Measurements from ENCODE around the gene LAMB3. TPM values are rescaled to one million over a fixed set of nuclear protein-coding genes. Genes with fewer than 3 reads are reported as not detected.

The LAMB3 gene
- total RNA-seq, 1 experiment from 2014 or later = 0.28 TPM

DNA sequence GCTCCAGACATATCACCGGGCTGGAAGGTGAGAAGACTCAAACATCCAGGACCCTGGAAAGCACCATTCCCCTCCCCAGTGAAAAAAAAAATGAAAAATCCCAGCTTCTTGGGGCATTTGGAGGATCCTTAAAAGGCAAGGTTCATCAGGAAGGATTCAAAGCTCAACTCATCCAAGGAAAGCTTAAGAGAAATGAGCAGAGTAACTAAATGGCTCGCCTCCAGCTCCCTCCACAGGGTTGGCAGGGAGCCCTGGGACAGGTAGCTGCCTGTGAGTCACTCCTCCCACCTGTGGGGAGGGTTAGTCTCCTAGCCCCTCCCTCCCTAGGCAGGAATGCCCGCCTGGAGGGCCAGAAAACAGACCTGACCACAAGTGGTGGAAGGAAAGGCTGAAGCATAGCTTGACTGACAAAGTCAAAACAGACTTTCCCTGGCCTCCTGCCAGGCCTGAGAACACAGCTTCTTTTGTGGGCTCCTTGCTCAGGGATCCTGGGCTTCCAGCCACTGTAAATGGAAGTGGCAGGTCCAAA lies 712 bp upstream of the LAMB3 start:
- no peak overlapping the region for H3T11ph ChIP-seq (ENCODE audit: low read length)
- DNase-seq = peak; percentile 92
- H3K79me2 ChIP-seq (ENCODE audit: insufficient read depth, low read length) = no peaks in the 10 kb centered on the region
- no peak overlapping the region for H2AK5ac ChIP-seq (ENCODE audit: insufficient read length, low read length)
- no peak overlapping the region for H4K91ac ChIP-seq (ENCODE audit: insufficient read length, low read depth, low read length)
- no peaks in the 10 kb centered on the region for H3K23me2 ChIP-seq (ENCODE audit: insufficient read length, low read depth, low read length, poor library complexity, severe bottlenecking)
- H3K4me2 ChIP-seq (ENCODE audit: insufficient read depth, insufficient read length, low read length) = no peak overlapping the region
- no peak overlapping the region for H3K4ac ChIP-seq (ENCODE audit: low read depth, low read length)
- no peaks in the 10 kb centered on the region for H3K27me3 ChIP-seq (ENCODE audit: insufficient read depth, low read length)
- no peak overlapping the region for H2BK5ac ChIP-seq (ENCODE audit: insufficient read length, low read length)
- no peak overlapping the region for H2BK20ac ChIP-seq (ENCODE audit: low read depth, low read length, poor library complexity, severe bottlenecking)
- H2BK12ac ChIP-seq (ENCODE audit: insufficient read length, low read depth, low read length) = no peak overlapping the region
- H3K4me3 Mint-ChIP-seq = no peak overlapping the region; a peak in 1 of 5 replicates
- H2BK15ac ChIP-seq (ENCODE audit: low read depth, low read length) = no peak overlapping the region
- no CpG with 5 or more reads among the region's 3 CpGs for WGBS (ENCODE audit: extremely low coverage, insufficient read length, low lambda C conversion rate)
- H3K79me1 ChIP-seq (ENCODE audit: insufficient read depth, low read depth, low read length, poor library complexity, severe bottlenecking) = no peaks in the 10 kb centered on the region
- no peak overlapping the region for H4K5ac ChIP-seq (ENCODE audit: insufficient read length, low read depth, low read length)
- no peak overlapping the region for H3K14ac ChIP-seq (ENCODE audit: insufficient read depth, low read length)
- H3K9me3 Mint-ChIP-seq = no peaks in the 10 kb centered on the region
- H3K9ac ChIP-seq (ENCODE audit: extremely low read depth, insufficient read length, low read length) = no peak overlapping the region
- no peak overlapping the region for H3K27ac ChIP-seq (ENCODE audit: insufficient read length, low read depth, low read length)
- H3K56ac ChIP-seq (ENCODE audit: insufficient read length, low read depth, low read length) = no peak overlapping the region
- H3K27ac Mint-ChIP-seq = no peak overlapping the region; a peak in 1 of 7 replicates
- no peaks in the 10 kb centered on the region for H3K9me3 ChIP-seq (ENCODE audit: control insufficient read depth, low read depth, low read length)
- no peaks in the 10 kb centered on the region for H4K20me1 ChIP-seq (ENCODE audit: control insufficient read depth, insufficient read depth, insufficient read length)
- H3K4me1 Mint-ChIP-seq = peaks cover 20 to 26% of the 10 kb centered on the region in 2 experiments
- H3K27me3 Mint-ChIP-seq (ENCODE audit: low read depth) = peaks cover 5% of the 10 kb centered on the region
- H3K36me3 Mint-ChIP-seq (ENCODE audit: insufficient read depth in 1 of 3, low read depth in 3 of 3) = no peaks in the 10 kb centered on the region; a peak in 1 of 7 replicates
- no peak overlapping the region for H4K8ac ChIP-seq (replicated peaks; ENCODE audit: insufficient read length, low read depth, low read length)
- no peak overlapping the region for H3K18ac ChIP-seq (ENCODE audit: insufficient read length, low read depth, low read length)
- no peak overlapping the region for H2BK120ac ChIP-seq (ENCODE audit: low read depth, low read length, poor library complexity, severe bottlenecking)
- H2AFZ ChIP-seq (ENCODE audit: low read length) = no peak overlapping the region
- no peak overlapping the region for H3K23ac ChIP-seq (ENCODE audit: insufficient read length, low read depth, low read length)
- TF ChIP-seq, protein P1, sequence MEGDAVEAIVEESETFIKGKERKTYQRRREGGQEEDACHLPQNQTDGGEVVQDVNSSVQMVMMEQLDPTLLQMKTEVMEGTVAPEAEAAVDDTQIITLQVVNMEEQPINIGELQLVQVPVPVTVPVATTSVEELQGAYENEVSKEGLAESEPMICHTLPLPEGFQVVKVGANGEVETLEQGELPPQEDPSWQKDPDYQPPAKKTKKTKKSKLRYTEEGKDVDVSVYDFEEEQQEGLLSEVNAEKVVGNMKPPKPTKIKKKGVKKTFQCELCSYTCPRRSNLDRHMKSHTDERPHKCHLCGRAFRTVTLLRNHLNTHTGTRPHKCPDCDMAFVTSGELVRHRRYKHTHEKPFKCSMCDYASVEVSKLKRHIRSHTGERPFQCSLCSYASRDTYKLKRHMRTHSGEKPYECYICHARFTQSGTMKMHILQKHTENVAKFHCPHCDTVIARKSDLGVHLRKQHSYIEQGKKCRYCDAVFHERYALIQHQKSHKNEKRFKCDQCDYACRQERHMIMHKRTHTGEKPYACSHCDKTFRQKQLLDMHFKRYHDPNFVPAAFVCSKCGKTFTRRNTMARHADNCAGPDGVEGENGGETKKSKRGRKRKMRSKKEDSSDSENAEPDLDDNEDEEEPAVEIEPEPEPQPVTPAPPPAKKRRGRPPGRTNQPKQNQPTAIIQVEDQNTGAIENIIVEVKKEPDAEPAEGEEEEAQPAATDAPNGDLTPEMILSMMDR (conservative IDR thresholded peaks at IDR 0.05) = no peak
- H3K4me1 ChIP-seq (ENCODE audit: insufficient read depth, low read length) = no peaks in the 10 kb centered on the region
